GM19025 (cell line): Measurements from ENCODE around the gene PLD1.
"Not testable (repeated sequence)": the region's sequence is repeated elsewhere in the genome, so short reads cannot be mapped to it uniquely, and the experiment has no call there.

Experiments
- ATAC-seq: cut with Tn5 transposase; IDR thresholded peaks from one replicate; pipeline ENCODE4 v1.9.1; 2021; ENCODE audit warnings: mild to moderate bottlenecking, low read depth, moderate library complexity; ENCODE audit not compliant: unreplicated experiment

Gene PLD1

DNA sequence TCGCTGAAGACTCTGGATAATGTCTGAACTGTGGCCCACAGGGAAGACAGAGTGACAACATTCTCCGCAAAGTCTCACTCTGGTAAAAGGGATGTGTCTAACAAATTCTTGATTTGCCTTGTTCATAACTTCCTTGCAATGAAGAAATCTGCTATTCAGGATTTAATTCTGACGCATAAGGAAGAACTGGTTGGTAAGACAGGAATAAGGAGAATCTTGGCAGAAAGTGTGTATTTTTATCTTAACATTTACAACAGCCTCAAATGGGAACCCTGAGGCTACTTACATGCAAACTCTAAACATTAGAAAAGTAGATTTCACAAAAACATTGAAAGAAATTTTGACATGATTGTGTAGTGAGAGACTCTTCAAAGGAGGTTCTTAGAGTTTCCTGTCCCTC, 10.8 kb upstream of the PLD1 start:
- no peak for ATAC-seq

- no peak for ATAC-seq
Measured at GRCh38 chr3:171817074-171817800, 7.0 kb upstream of the PLD1 start.

DNA sequence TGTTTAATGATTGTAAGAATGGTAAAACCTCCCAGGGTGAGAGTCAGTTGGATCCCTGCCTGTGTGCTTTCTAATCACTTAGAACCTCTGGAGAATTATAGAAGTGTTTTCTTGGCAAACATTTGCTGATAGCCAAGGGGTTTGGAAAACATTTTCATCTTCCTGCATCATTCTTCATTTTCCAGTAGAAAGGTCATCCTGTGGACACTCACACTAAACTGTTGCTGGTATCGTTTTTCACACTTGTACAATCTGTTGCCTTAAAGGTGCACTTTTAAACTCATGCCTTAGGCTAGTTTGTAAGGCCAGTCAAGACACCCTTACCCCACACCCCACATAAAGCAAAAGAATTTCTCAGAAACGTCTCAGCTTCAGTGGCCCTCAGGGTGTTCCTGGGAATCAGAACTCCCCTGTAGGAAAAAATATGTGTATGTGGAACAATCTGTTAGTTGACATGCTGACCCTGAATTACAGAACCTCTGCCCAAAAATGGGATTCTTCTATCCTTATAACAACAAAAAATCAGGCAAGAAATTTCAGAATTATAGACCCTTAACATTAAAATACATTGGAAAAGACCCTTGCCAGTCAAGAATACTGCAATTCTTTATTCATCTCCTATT, 5.8 kb upstream of the PLD1 start:
- no peak for ATAC-seq

- not testable (repeated sequence) for ATAC-seq
Measured at GRCh38 chr3:171814662-171815061, 4.4 kb upstream of the PLD1 start.

GRCh38 chr3:171813897-171814460, 3.7 kb upstream of the PLD1 start:
- peak; percentile 27 for ATAC-seq

DNA sequence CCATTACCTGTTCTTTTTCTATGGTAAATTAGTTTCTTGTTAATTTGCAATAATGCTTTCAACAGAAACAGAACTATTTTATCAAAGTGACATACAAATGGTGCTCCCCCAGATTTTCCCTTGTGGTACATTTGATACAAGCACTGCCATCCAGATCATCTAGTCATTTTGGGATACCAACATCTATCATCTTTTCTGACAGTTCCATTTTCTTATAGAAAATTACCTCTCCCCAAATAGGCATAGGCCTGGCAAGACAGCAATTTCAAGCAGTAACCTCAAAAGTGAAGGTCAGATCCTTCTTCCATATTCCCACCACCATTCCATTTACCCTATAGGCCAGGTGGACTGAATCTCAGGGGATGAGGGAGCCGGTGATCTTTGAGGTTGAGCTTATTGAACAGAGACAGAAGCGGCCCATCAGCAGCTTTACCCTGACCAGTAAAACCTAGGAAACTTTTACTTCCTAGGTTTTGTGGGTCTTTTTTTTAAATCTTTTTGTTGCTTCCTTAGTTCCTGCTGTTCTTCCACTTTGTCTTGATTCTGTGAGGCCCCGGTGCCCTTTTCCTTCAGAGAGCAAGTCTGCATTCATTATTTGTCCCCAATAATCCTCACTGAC, 3.1 kb upstream of the PLD1 start:
- ATAC-seq: no peak

GRCh38 chr3:171812811-171813210, 2.5 kb upstream of the PLD1 start:
- no peak for ATAC-seq

- no peak for ATAC-seq
Measured at GRCh38 chr3:171811913-171812335, 1.6 kb upstream of the PLD1 start.

- no peak for ATAC-seq
Measured at GRCh38 chr3:171811295-171811912, 1.1 kb upstream of the PLD1 start.

GRCh38 chr3:171810629-171811294, 479 bp upstream of the PLD1 start:
- no peak for ATAC-seq

DNA sequence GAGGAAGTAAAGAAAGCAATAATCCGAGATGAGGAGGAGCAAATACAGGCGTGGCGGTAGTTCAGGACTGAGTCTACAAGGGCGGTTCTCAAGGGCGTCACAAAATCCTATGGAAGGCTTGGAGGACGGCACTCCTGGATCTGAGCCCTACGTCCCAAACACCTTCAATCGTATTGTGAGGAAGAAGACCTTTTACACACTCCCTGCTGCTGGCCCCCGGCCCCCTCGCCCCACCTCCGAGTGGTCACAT, 747 bp downstream of the PLD1 start:
- ATAC-seq: peak; percentile 33

DNA sequence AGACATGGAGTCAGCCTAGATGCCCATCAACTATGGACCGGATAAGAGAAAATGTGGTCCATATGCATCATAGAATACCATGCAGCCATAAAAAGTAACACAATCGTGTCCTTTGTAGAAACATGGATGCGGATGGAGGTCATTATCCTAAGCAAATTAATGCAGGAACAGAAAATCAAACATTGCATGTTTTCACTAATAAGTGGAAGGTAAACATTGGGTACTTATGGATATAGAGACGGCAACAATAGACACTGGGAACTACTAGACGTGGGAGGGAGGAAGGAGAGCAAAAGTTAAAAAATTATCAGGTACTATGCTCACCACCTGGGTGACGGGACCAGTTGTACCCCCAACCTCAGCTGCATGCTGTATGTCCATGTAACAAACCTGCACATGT, 2.5 kb downstream of the PLD1 start:
- no peak for ATAC-seq

- no peak for ATAC-seq
Measured at GRCh38 chr3:171807129-171807675, 3.1 kb downstream of the PLD1 start.

- ATAC-seq: no peak
Measured at GRCh38 chr3:171806200-171807128, 3.8 kb downstream of the PLD1 start.

GRCh38 chr3:171805687-171806086, 4.6 kb downstream of the PLD1 start:
- ATAC-seq: no peak

DNA sequence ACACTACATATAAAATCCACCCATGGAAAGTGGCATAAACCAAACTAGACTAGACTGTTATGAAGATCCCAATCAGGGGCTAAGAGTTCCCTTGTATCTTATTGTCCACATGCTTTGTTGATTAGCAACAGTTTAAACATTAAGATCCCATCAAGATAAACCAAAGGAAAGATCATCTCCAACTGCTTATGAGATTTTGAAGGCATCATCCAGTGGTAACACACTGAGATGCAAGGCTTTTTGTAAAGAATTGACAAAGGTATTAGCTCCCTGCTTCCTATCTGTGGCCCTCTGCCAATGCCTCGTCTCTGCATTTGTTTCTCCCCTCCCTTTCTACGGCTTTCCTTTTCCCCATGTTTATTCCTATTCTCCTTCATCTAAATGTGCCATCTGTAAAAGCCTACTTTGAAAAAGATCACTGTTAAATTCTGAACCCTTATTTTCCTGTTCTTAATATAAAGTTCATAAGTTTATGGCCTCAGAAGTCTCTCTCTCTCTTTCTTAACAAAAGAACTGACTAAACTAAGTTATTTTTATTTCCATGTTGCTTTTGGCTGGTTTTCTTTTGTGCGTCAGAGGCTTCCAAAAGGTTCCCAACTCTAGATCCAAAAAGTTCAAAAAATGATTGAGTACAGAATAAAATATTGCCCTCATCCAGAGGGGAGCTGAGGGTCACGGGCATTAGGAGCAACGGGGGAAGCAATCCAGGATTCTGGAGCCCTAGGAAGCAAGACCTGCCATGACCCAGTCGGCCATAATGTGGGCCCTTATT, 5.5 kb downstream of the PLD1 start:
- no peak for ATAC-seq

DNA sequence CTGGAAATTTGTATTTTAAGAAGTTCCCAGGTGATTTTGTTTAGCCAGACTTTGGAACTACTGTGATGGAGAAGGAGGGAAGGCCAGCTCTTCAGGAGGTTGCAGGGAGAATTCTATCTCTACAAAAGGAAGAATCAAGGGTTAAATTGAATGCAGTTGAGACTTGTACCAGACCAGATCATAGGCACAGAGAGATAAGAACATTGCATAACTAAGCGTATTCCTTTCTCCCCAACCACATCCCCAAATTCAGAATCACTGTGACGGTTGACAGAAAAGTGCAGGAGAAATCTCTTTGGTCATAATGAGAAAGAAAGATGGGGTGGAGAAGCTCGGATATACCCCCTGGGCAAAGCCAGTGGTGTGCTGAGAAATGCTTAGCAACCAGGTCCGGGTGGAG, 7.2 kb downstream of the PLD1 start:
- ATAC-seq: no peak

GRCh38 chr3:171802590-171802956, 7.7 kb downstream of the PLD1 start:
- peak; percentile 41 for ATAC-seq
